HEK293 (cell line): ENCODE data around the gene ADSS1.

Experiments used
- HOXA7 ChIP-seq: sonication (generic); formaldehyde crosslinking; IDR thresholded peaks from 2 replicates; pipeline ENCODE4 v1.8.1; 2022; ENCODE audit warnings: missing genetic modification reagents, borderline replicate concordance
- HOXC10 ChIP-seq: sonication (generic); formaldehyde crosslinking; IDR thresholded peaks from 2 replicates; pipeline ENCODE4 v1.8.1; 2023; ENCODE audit warnings: mild to moderate bottlenecking, missing genetic modification reagents
- KLF10 ChIP-seq: fragments of 450-650 bp; IDR thresholded peaks from 2 replicates; pipeline ENCODE4 v1.5.1; 2018; ENCODE audit warnings: missing biosample characterization, mild to moderate bottlenecking, missing genetic modification characterization
- SP2 ChIP-seq: fragments of 450-650 bp; formaldehyde crosslinking; IDR thresholded peaks from 2 replicates; pipeline ENCODE4 v1.5.1; 2016; ENCODE audit warnings: missing biosample characterization, missing genetic modification characterization
- WT1 ChIP-seq: fragments of 450-650 bp; formaldehyde crosslinking; IDR thresholded peaks from 2 replicates; pipeline ENCODE4 v1.5.1; 2016; ENCODE audit warnings: missing biosample characterization, missing genetic modification characterization
- ZNF133 ChIP-seq: fragments of 450-650 bp; formaldehyde crosslinking; IDR thresholded peaks from 2 replicates; pipeline ENCODE4 v1.5.1; 2016; ENCODE audit warnings: missing biosample characterization, missing genetic modification characterization
- ZNF473 ChIP-seq: fragments of 450-650 bp; formaldehyde crosslinking; IDR thresholded peaks from 2 replicates; pipeline ENCODE4 v1.5.1; 2017; ENCODE audit warnings: missing biosample characterization, missing genetic modification characterization
- ZNF660 ChIP-seq: fragments of 450-650 bp; IDR thresholded peaks from 2 replicates; pipeline ENCODE4 v1.5.1; 2018; ENCODE audit warnings: missing biosample characterization, mild to moderate bottlenecking, missing genetic modification characterization
- ZNF785 ChIP-seq: fragments of 450-650 bp; formaldehyde crosslinking; IDR thresholded peaks from 2 replicates; pipeline ENCODE4 v1.5.1; 2016; ENCODE audit warnings: missing biosample characterization, missing genetic modification characterization
- TF ChIP-seq, protein P1 (sequence below): fragments of 450-650 bp; formaldehyde crosslinking; IDR thresholded peaks from 2 replicates; pipeline ENCODE4 v1.5.1; 2016; ENCODE audit warnings: missing biosample characterization, missing genetic modification characterization

DNA sequence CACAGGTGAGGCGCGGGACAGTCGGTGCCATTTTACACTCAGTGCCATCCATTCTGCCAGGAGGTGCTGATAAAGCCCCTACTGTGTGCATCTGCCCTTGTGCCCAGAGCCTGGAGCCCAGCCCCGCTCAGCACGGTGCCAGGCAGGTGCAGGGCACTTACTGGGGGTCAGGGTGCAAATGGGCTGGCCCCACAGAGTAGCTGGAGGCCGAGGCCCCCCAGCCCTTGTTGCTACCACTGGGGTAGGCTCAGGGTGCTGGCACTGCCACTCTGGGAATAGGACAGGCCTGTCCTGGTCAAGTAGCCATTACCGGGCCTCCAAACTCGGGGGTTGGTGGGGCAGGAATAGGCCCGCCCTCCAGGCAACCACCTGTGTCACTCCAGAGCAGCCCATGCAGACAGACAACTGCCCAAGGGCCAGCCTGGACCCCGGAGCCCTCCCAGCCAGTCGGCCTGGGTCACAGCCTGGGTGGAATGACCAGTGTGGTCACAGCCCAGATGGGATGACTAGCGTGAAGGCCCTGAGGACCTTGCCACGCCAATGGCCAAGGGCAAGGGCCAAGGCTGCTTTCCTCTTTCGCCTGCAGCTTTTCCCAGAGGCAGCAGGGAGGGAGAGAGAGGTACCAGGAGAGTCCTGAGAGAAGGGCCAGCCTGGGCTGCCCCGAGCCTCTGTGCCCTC, 31.6 kb upstream of the ADSS1 start:
- no peak for TF ChIP-seq ZNF660 (tag by site-specific recombination)
- no peak for TF ChIP-seq SP2
- TF ChIP-seq ZNF133 (tag by site-specific recombination) = no peak
- TF ChIP-seq HOXC10 (CRISPR knock-in tag) = no peak
- TF ChIP-seq, protein P1, sequence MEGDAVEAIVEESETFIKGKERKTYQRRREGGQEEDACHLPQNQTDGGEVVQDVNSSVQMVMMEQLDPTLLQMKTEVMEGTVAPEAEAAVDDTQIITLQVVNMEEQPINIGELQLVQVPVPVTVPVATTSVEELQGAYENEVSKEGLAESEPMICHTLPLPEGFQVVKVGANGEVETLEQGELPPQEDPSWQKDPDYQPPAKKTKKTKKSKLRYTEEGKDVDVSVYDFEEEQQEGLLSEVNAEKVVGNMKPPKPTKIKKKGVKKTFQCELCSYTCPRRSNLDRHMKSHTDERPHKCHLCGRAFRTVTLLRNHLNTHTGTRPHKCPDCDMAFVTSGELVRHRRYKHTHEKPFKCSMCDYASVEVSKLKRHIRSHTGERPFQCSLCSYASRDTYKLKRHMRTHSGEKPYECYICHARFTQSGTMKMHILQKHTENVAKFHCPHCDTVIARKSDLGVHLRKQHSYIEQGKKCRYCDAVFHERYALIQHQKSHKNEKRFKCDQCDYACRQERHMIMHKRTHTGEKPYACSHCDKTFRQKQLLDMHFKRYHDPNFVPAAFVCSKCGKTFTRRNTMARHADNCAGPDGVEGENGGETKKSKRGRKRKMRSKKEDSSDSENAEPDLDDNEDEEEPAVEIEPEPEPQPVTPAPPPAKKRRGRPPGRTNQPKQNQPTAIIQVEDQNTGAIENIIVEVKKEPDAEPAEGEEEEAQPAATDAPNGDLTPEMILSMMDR (tag by site-specific recombination) = no peak
- TF ChIP-seq HOXA7 = no peak
- no peak for TF ChIP-seq WT1 (tag by site-specific recombination)
- TF ChIP-seq ZNF473 = no peak
- TF ChIP-seq KLF10 (tag by site-specific recombination) = no peak
- TF ChIP-seq ZNF785 = no peak
